Transverse colon (tissue), 4 donors: ENCODE data around the gene DOCK3.

Source experiments
- CTCF ChIP-seq, 5 experiments: fragments of 200-600 bp in 3 of 5; fragments of 450-650 bp in 2 of 5; sonication (generic) in 3 of 5; IDR thresholded peaks; 1 replicate in 2 of 5; 2 replicates in 3 of 5; pipeline ENCODE4 v1.5.1; 2016 to 2017; ENCODE audit warnings: antibody characterized with exemption in 5 of 5, inconsistent platforms in 3 of 5, mild to moderate bottlenecking in 2 of 5, moderate library complexity in 1 of 5
- EP300 ChIP-seq: sonication (generic); formaldehyde crosslinking; IDR thresholded peaks from one replicate; pipeline ENCODE4 v1.6.1; 2017; ENCODE audit warnings: antibody characterized with exemption, low read depth
- POLR2AphosphoS5 ChIP-seq, 3 donors: sonication (generic); formaldehyde crosslinking; IDR thresholded peaks; one replicate each; pipeline ENCODE4 v1.6.1; 2016; ENCODE audit warnings: antibody characterized with exemption in 3 of 3

DNA sequence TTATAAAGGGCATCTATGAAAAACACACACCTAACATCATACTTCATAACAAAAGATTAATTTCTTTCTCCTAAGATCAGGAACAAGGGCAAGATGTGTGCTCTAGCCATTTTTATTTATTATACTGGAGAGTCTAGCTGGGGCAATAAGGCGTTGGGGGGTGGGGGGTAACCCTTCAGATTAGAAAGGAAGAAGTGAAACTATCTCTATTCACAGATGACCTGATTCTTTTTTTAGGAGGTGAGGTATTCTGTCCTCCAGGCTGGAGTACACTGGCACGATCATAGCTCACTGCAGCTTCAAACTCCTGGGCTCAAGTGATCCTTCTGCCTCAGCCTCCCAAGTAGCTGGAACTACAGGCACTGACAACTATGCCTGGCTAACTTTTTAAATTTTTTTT is 620.9 kb downstream of the DOCK3 start:
- TF ChIP-seq CTCF (IDR thresholded peaks at IDR 0.05) (no peak), EP300 (no peak), POLR2AphosphoS5 (IDR thresholded peaks at IDR 0.05) (no peak)
